GM18867 (cell line): ENCODE data around the gene TRAPPC8.
"Not testable (repeated sequence)": the region's sequence is repeated elsewhere in the genome, so short reads cannot be mapped to it uniquely, and the experiment has no call there.

Experiments used
- ATAC-seq: cut with Tn5 transposase; IDR thresholded peaks from one replicate; pipeline ENCODE4 v1.9.1; 2021; ENCODE audit warnings: mild to moderate bottlenecking, moderate library complexity; ENCODE audit not compliant: unreplicated experiment

Gene TRAPPC8

DNA sequence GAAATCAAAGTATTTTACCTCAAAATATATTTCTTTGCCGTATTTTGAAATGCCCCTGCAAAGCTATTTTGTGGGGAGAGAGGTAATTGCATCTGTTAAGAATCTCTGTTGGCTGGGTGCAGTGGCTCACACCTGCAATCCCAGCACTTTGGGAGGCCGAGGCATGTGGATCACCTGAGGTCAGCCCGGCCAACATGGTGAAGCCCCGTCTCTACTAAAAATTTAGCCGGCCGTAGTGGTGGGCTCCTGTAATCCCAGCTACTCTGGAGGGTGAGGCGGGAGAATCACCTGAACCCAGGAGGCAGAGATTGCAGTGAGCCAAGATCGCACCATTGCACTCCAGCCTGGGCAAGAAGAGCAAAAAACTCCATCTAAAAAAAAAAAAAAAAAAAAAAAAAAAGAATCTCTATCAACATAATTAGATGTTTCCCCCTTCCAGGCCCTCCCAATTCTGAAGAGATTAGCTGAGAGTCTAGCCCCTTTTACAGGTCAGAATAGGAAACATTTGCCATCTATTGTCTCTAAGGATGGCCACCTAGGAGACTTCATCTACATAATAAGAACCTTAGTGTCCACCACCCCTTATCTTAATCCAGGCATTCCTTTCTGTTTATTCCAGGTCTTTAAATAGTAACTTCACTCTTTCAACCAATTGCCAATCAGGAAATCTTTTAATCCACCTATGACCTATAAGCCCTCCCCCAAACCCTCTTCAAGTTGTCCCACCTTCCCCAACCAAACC is 3.5 kb upstream of the TRAPPC8 start:
- no peak for ATAC-seq

- ATAC-seq: no peak
Observed at GRCh38 chr18:31943878-31944816, 1.2 kb upstream of the TRAPPC8 start.

GRCh38 chr18:31942291-31942998 is 483 bp downstream of the TRAPPC8 start:
- peak; percentile 41 for ATAC-seq

DNA sequence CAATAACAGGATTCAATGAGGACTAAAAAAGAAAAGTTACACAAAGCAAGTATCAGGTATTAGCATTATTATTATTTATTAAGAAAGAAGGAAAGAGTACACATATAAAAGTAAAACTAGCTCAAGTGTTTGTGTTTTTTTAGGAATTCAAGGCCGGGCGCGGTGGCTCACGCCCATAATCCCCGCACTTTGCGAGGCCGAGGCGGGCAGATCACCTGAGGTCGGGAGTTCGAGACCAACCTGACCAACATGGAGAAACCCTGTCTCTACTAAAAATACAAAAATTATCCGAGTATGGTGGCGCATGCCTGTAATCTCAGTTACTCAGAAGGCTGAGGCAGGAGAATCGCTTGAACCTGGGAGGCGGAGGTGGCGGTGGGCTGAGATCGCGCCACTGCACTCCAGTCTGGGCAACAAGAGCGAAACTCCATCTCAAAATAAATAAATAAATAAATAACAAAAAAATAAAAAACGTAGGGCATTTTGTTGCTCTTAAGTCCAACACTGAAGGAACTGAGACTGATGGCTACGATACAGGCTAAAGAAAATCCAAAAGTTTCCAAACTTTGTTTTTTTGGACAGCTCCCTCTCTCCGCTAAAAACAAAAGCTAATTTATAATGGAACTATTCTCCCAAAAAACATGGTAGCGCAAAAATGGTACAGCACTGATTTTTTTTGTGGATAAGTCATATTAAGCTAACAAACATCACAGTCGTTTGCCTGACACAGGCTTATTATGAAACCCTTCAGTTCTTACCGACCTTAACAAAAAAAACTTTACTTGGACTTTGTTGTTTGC is 1.7 kb downstream of the TRAPPC8 start:
- no peak for ATAC-seq

GRCh38 chr18:31934773-31935172 is 8.2 kb downstream of the TRAPPC8 start:
- ATAC-seq: not testable (repeated sequence)

GRCh38 chr18:31931886-31932240 is 11.1 kb downstream of the TRAPPC8 start:
- ATAC-seq: no peak

- ATAC-seq: no peak
Observed at GRCh38 chr18:31931163-31931885, 11.6 kb downstream of the TRAPPC8 start.

- ATAC-seq: no peak
Observed at GRCh38 chr18:31929273-31929672, 13.7 kb downstream of the TRAPPC8 start.

- ATAC-seq: not testable (repeated sequence)
Observed at GRCh38 chr18:31926988-31927387, 15.9 kb downstream of the TRAPPC8 start.

GRCh38 chr18:31920277-31920676 is 22.7 kb downstream of the TRAPPC8 start:
- no peak for ATAC-seq

DNA sequence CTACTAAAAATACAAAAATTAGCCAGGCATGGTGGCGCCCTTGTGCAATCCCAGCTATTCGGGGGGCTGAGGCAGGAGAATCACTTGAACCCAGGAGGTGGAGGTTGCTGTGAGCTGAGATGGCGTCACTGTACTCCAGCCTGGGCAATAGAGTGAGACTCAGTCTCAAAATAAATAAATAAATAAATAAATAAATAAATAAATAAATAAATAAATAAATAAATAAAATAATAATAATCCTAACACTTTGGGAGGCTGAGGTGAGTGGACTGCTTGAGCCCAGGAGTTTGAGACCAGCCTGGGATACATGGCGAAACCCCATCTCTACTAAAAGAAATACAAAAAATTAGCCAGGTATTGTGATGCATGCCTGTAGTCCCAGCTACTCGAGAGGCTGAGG is 23.6 kb downstream of the TRAPPC8 start:
- ATAC-seq: not testable (repeated sequence)

- no peak for ATAC-seq
Observed at GRCh38 chr18:31918733-31919132, 24.2 kb downstream of the TRAPPC8 start.

GRCh38 chr18:31901063-31901462 is 41.9 kb downstream of the TRAPPC8 start:
- no peak for ATAC-seq

DNA sequence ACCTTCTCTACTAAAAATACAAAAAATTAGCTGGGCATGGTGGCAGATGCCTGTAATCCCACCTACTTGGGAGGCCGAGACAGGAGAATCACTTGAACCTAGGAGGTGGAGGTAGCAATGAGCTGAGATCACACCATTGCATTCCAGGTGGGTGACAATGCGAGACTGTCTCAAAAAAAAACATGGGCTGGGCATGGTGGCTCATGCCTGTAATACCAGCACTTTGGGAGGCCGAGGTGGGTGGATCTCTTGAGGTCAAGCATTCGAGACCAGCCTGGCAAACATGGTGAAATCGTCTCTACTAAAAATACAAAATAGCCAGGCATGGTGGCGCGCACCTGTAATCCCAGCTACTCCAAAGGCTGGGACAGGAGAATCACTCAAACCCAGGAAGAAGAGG is 43.2 kb downstream of the TRAPPC8 start:
- not testable (repeated sequence) for ATAC-seq

DNA sequence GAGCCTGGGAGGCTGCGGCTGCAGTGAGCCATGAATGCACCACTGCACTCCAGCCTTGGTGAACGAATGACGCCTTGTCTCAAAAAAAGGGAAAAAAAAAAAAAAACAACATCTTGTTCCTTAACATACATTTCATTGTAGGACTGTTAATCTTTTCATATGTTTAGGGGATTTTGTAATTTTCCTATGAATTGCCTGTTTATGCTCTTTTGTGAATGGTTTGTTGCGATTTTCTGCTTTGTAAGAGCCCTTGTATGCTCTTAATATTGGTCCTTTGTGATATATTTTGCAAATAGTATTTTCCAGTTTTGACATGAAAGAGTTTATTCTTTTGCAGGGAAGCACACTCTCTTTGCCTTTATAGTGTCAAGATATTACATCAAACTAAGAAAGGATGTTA is 50.0 kb downstream of the TRAPPC8 start:
- no peak for ATAC-seq

- ATAC-seq: no peak
Observed at GRCh38 chr18:31891566-31891965, 51.4 kb downstream of the TRAPPC8 start.

GRCh38 chr18:31884020-31884419 is 58.9 kb downstream of the TRAPPC8 start:
- ATAC-seq: no peak

DNA sequence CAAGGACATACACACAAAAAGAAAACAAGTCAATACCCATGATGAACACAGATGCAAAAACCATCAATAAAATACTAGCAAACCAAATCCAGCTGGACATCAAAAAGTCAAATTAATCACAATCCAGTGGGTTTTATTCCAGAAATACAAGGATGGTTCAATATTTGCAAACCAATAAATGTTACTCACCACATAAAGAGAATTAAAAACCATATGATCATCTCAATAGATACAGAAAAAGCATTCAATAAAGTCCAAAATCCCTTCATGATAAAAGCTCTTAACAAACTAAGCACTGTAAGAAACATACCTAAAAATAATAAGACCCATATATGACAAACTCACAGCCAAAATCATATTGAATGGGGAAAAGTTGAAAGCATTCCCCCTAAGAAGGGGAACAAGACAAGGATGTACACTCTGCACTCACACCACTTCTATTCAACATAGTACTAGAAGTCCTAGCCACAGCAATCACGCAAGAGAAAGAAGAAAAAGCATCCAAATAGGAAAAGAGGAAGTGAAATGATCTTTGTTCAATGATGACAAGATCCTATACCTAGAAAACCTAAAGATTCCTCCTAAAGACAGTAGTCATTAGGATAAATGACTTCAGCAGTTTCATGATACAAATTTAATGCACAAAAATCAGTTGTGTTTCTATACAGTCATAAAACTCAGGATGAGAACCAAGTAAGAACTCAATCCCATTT is 62.6 kb downstream of the TRAPPC8 start:
- no peak for ATAC-seq

GRCh38 chr18:31878358-31878757 is 64.6 kb downstream of the TRAPPC8 start:
- no peak for ATAC-seq
